Thoracic aorta (tissue), 2 donors: ENCODE measurements around the gene TPD52L1. TPM values are rescaled to one million over a fixed set of nuclear protein-coding genes. Genes with fewer than 3 reads are reported as not detected.

Source experiments
- ATAC-seq: fragments of 150-250 bp; one replicate; pipeline ENCODE4 v1.8.0; 2017; ENCODE audit warnings: low read depth; ENCODE audit not compliant: insufficient number of reproducible peaks, low FRiP score
- DNase-seq: peaks from one replicate; pipeline ENCODE4 v3.0.0-alpha.2; 2020; ENCODE audit warnings: low spot score
- H3K27ac ChIP-seq, 2 donors: fragments of 200-600 bp; sonication (generic); 1 replicate in 1 of 2; 2 replicates in 1 of 2; pipeline ENCODE4 v1.5.1; 2016; ENCODE audit warnings: mild to moderate bottlenecking in 2 of 2, moderate library complexity in 2 of 2
- H3K27me3 ChIP-seq: fragments of 200-600 bp; sonication (generic); replicated peaks from 2 replicates; pipeline ENCODE4 v1.6.0; 2016; ENCODE audit warnings: mild to moderate bottlenecking; ENCODE audit not compliant: insufficient read depth
- H3K36me3 ChIP-seq: fragments of 200-600 bp; sonication (generic); one replicate; pipeline ENCODE4 v1.5.1; 2016
- H3K4me1 ChIP-seq, 2 donors: fragments of 200-600 bp; sonication (generic); 1 replicate in 1 of 2; 2 replicates in 1 of 2; pipeline versions ENCODE4 v1.5.1 to v1.6.0; 2016; ENCODE audit warnings: low read depth in 2 of 2, mild to moderate bottlenecking in 1 of 2; ENCODE audit not compliant: control insufficient read depth in 1 of 2
- H3K4me3 ChIP-seq: fragments of 200-600 bp; sonication (generic); 2 replicates; pipeline ENCODE4 v1.5.1; 2016; ENCODE audit warnings: mild to moderate bottlenecking
- H3K9me3 ChIP-seq: fragments of 200-600 bp; sonication (generic); 2 replicates; pipeline ENCODE4 v1.5.1; 2016
- total RNA-seq, 2 donors: library from RNA; depleted of rRNA; stranded (reverse); fragments of >200 nt; gene quantifications; one replicate each; pipeline versions ENCODE4 v1.1.0 to v1.2.3, GENCODE V29; 2016
- TF ChIP-seq, protein P1 (sequence below): fragments of 200-600 bp; sonication (generic); IDR thresholded peaks from one replicate; pipeline ENCODE4 v1.5.1; 2019; ENCODE audit warnings: antibody characterized with exemption

Gene TPD52L1
- total RNA-seq, 2 donors from 2014 or later = 37.1 to 73.5 TPM

DNA sequence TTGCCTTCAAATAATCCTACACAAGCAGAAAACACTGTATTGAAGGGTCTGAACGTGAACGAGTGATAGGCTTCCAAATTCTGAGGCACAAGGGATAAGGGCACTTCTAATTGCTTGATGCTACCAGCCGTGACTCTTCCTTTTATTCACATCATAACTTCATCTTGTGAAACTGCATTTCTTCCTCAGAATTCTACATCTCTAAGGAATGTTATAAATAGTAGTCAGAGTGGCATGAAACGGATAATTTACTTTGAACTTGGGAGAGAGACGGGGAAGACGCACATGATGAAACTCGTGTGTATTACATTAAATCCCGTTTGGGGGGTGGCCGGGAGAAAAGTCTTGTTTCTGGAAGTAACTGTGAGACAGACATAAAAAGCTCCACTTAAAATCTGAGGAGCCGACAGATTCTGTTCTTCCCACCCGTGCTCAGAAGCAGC is 147.4 kb downstream of the TPD52L1 start:
- DNase-seq (no peak), ATAC-seq (peak; percentile 10)
- Histone ChIP-seq H3K4me1 (peaks cover 12 to 21% of the 10 kb centered on the region in 2 donors), H3K9me3 (no peaks in the 10 kb centered on the region), H3K27ac (peak overlapping the region; percentile 87 to 89), H3K4me3 (peak overlapping the region; percentile 83), H3K27me3 (no peaks in the 10 kb centered on the region), H3K36me3 (peaks cover 7% of the 10 kb centered on the region)
- TF ChIP-seq, protein P1, sequence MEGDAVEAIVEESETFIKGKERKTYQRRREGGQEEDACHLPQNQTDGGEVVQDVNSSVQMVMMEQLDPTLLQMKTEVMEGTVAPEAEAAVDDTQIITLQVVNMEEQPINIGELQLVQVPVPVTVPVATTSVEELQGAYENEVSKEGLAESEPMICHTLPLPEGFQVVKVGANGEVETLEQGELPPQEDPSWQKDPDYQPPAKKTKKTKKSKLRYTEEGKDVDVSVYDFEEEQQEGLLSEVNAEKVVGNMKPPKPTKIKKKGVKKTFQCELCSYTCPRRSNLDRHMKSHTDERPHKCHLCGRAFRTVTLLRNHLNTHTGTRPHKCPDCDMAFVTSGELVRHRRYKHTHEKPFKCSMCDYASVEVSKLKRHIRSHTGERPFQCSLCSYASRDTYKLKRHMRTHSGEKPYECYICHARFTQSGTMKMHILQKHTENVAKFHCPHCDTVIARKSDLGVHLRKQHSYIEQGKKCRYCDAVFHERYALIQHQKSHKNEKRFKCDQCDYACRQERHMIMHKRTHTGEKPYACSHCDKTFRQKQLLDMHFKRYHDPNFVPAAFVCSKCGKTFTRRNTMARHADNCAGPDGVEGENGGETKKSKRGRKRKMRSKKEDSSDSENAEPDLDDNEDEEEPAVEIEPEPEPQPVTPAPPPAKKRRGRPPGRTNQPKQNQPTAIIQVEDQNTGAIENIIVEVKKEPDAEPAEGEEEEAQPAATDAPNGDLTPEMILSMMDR = no peak

DNA sequence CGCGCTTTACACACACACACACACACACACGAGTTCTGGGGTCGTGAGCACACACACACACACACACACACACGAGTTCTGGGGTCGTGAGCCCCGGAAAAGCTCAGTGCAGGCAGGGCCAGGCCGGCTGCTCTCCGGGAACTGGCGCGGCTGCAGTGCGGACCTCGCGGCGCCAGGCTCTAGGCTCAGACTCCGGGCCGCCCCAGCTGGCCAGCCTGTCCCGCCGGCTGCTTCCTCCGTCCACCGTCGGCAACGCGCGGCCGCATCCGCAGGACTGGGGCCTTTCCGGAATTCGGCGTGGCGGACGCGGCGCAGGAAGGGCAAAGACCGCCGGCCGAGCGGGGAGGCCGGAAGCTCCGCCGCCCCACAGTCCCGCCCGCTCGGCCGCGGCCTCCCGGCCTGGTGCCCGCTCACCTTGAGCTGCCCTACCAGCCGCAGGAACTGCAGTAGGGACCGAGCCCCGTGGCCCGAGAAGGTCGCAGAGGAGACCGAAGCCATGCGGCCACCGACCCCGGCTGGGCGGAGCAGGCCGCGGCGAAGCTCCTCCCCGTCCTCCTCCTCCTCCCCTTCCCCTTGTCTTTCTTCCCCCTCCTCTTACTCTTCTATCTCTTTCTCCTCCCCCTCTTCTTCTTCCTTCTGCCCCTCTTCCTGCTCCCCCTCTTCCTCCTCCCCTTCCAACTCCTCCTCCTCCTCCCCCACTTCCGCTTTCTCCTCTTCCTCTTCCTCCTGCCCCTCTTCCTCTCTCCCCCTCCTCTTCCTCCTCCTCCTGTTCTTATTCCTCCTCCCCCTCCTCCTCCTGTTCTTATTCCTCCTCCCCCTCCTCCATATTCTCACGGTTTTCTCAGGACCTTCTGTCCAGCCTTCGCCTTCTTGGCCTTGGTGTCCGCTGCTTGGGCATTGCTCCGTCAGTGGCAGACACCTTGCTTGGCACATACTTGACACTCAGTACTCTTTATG is 148.1 kb downstream of the TPD52L1 start, which contains the start of gene HDDC2:
Gene HDDC2, minus strand, starts transcription at position 533 of the 957 bp plus-strand sequence. Its CDS starts 35 bp downstream, at position 498.
- DNase-seq (no peak), ATAC-seq (peak; percentile 68)
- TF ChIP-seq, protein P1 = no peak
- H3K4me3 ChIP-seq = peak within 1 kb of the TSS; percentile 83
- peaks cover 7% of the 10 kb centered on the region for H3K36me3 ChIP-seq
- no peaks in the 10 kb centered on the region for H3K27me3 ChIP-seq
- H3K4me1 ChIP-seq = peaks cover 11 to 14% of the 10 kb centered on the region in 2 donors
- no peaks in the 10 kb centered on the region for H3K9me3 ChIP-seq
- peak within 1 kb of the TSS; percentile 87 to 89 for H3K27ac ChIP-seq

DNA sequence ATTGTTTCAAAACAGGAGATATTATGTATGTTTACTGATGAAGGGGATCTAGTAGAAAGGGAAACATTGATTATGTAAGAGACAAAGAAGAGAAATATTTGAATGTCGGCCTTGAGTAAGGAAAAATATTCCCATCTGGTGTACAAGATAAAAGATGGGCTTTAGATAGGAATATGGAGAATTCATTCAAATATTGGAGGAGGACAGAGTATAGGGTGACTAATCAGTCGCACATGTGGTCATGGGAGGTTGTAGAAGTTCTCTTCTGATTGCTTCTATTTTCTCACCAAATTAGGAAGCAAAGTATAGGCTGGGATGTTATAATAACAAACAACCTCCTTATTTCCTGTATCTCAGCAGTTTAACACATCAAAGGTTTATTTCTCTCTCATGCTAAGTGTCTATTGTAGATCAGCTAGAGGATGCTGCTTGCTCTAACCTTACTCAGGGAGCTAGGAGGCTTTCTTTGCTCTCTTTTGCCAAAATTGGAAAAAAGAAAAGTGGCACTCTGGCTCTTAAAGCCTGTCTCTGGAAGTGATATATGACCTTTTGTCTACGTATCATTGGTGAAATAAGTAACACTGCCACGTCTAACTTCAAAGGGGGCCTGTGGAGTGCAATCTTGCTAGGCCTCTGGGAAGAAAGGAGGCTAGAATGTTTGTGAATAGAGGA is 149.4 kb downstream of the TPD52L1 start:
- Histone ChIP-seq H3K27me3 (no peaks in the 10 kb centered on the region), H3K4me3 (no peak overlapping the region), H3K9me3 (no peaks in the 10 kb centered on the region), H3K27ac (no peak overlapping the region), H3K4me1 (peaks cover 6 to 14% of the 10 kb centered on the region in 2 donors), H3K36me3 (peaks cover 7% of the 10 kb centered on the region)
- TF ChIP-seq, protein P1 = no peak
- DNase-seq = no peak
- ATAC-seq = no peak

DNA sequence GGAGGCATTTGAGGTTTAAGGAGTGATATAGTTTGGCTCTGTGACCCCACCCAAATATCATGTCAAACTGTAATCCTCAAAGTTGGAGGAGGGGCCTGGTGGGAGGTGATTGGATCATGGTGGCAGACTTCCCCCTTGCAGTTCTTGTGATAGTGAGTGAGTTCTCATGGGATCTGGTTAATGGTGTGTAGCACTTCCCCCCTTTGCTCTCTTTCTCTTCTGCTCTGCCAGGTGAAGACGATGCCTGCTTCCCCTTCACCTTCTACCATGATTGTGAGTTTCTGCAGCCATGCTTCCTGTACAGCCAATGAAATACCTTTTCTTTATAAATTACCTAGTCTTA is 149.9 kb downstream of the TPD52L1 start:
- peaks cover 6 to 14% of the 10 kb centered on the region in 2 donors for H3K4me1 ChIP-seq
- ATAC-seq (no peak), DNase-seq (no peak)
- TF ChIP-seq, protein P1 = no peak
- H3K36me3 ChIP-seq = peaks cover 7% of the 10 kb centered on the region
- no peak overlapping the region for H3K27ac ChIP-seq
- no peaks in the 10 kb centered on the region for H3K27me3 ChIP-seq
- no peak overlapping the region for H3K4me3 ChIP-seq
- no peaks in the 10 kb centered on the region for H3K9me3 ChIP-seq
